NCI-H345 treated with DMSO at 0.1 percent for 48 hours (cell line): ENCODE results near the gene GNB1L.

Source experiments
- DNase-seq: peaks from one replicate; lab custom pipeline; 2025; ENCODE audit not compliant: unreplicated experiment; lab: John Stamatoyannopoulos, UW

GNB1L gene

DNA sequence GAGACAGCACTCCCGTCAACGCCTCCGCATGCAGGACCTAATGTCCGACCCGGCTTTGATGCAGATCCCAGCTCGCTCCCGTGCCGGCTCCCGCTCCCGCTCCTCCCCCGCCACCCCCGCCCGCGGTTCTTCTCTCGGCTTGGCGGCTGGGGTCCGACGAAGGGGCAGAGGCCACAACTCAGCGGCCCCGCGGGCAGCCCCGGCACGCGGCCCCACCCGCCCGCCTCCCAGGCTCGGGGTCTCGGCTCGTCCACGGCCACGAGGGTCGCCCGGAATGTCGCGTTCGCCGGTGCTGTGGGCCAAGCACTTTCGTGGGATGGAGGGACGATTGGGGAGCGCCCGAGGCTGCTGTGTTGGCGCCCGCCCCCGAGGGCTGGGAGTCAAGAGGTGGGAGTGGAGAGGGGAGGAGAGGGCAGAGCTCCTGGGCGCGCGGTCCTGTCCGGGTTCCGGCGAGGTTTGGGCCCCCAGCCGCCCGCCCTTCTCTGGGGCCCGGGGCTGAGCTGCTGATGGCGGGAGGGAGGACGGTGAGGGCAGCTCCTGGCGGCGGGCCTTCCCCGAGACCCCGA is 99.4 kb downstream of the GNB1L start:
- DNase-seq = no peak

- DNase-seq = no peak
These were observed 100.0 kb downstream of the GNB1L start for GRCh38 chr22:19754701-19755144.

- no peak for DNase-seq
These were observed 100.5 kb downstream of the GNB1L start for GRCh38 chr22:19753996-19754700.

GRCh38 chr22:19753090-19753842 is 101.4 kb downstream of the GNB1L start:
- no peak for DNase-seq

DNA sequence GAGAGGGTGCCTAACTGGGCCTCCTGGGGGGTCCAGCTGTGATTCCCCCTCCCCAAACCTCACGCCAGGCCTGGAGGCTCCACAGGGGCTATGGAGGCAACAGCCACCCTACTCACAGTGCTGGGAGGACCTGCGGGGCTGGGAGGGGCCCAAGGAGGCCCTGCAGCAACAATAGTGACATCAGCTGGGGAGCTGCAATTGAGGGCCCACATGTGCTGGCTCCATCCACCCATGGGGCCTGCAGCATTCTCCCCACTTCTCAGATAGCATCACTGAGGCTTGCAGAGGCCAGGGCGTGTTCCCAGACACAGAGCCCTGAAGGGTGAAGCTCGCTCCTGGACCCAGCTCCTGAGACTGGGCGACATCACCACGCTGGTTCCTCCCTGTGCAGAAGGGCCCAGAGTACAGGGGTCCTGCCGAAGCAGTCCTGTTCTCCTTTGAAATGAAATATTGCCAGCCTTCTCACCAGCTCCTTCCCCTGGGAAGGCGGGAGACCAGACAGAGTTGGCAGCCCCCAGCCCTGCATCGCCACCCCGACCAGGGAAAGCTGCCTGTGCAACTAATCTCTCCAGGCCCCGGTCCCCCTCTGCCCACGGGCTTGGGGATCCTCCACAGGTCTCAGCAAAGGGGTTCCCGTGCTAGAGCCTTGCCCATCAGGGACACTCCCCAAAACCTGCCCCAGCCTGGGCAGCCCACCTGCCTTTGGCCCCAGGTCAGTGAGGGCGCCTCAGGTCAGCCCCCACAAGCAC is 103.0 kb downstream of the GNB1L start:
- no peak for DNase-seq

DNA sequence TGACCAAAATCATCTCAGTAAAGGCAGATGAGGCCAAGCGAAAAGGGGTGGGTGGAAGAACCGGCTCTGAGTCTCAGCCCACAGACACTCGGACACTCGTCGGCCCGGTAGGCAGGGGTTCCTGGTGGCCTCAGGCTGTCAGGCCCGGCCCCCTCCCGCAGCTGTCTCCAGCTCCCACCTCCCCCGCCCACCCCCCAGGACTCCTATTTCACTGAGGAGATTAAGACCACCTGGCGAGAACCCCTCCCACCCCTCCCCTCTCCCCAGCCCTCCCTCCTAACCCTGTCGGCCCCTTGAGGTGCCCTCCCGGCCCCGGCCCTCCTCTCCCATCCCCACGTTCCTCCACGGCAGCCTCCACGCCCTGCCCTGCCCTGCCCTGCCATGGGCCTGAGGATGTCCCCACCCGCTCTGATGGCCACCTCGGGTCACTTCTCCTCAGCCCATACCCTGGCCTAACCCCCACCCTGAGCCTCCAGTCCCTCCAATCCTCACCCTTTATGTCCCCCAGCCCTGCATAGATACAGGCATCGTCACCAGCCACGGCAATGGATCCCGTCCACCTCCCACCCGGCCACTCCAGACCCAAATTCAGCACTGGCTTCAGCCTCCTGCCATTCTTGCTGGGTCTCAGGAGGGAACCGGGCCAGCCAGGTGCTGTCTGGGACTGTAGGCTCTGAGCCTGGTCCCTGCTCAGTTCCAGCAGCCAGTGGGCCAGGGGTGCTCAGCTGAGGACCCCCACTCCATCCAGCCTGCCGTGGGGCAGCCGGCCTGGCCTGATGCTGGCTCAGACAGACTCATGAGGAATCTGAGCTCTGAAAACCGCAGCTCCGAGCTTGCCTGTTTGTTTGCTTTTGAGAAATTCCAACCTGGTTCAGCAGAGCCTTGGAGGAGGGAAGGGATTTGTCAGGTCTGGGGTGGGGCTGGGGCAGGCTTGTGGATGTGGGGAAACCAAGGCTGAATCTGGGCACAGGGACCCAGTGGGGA is 103.9 kb downstream of the GNB1L start:
- DNase-seq = no peak

- DNase-seq = no peak
These were observed 104.8 kb downstream of the GNB1L start for GRCh38 chr22:19749876-19750275.

DNA sequence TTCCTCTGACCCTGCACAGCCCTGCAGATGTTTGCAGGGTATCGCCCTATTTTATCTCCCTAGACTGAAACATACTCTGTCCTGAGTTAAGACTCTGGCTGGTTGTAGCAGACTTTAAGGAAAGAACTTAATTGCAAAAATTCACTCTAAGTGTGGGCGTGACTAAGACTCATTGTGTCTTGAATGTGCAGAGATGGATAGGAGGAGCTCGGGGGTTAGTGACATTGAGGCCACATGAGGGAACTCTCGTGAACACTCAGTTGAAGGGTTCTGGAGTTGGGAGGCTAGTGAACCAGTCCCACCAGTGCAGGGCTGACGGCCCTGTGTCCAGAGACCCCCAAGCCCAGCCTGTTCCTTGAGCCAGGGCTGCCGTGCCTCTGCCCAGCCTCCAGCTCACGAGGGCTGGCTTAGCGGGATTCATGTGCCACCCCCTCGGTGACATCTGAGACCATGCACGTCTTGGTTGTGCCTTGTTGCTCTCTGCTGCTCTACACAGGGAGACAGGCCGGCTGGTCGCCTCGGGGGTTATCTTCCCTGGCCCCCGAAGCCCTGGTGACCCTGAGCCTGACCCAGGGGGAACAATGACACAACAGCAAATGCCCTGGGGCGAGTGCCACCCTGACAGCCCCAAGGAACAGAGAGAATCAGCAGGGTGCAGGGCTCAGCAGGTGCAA is 105.5 kb downstream of the GNB1L start:
- no peak for DNase-seq

GRCh38 chr22:19748139-19748538 is 106.5 kb downstream of the GNB1L start:
- DNase-seq = no peak

- no peak for DNase-seq
These were observed 107.1 kb downstream of the GNB1L start for GRCh38 chr22:19747551-19747950.

- no peak for DNase-seq
These were observed 107.9 kb downstream of the GNB1L start for GRCh38 chr22:19746726-19747125.

- DNase-seq = no peak
These were observed 109.2 kb downstream of the GNB1L start for GRCh38 chr22:19745155-19746101.

GRCh38 chr22:19744350-19745006 is 110.2 kb downstream of the GNB1L start:
- no peak for DNase-seq

GRCh38 chr22:19743651-19744050 is 111.0 kb downstream of the GNB1L start:
- no peak for DNase-seq

DNA sequence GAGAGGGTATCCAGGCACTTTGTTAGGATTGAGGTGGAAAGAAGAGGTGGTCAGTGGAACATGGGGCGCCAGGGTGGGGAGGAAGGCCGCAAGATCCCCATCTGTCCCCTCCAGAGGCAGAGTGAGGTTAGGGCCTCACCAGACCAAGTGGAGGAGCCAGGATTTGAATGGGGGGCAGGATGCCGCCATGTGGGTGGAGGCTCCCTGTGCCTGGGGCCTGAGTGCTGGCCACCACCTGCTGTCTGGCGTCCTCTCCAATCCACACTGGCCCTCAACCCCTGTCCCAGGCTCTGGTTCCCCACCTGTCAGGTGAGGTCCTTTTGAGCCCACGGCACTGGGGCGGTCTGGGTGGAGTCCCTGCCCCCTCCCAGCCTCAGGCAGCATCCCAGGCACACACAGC is 111.6 kb downstream of the GNB1L start:
- DNase-seq = no peak

GRCh38 chr22:19742160-19743066 is 112.3 kb downstream of the GNB1L start:
- DNase-seq = no peak

DNA sequence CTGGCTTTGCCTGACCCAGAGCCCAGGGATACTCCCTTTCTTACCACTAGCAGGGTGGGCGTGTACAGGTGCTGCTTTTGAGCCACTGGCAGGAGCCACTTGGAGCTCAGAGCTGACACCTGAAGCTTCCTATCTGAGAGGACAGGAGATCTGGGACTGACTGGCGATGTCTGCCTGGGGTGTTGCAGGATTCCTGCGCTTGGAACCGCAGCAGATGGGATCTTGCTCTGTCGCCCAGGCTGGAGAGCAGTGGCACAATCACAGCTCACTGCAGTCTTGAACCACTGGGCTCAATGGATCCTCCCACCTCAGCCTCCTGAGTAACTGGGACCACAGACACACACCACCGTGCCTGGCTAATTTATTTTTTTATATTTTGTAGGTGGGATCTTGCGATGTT is 113.6 kb downstream of the GNB1L start:
- DNase-seq = no peak
